HTR-8/SVneo (cell line): ENCODE data around the gene LMNB1.
"Not testable (repeated sequence)": the region's sequence is repeated elsewhere in the genome, so short reads cannot be mapped to it uniquely, and the experiment has no call there.

Experiments
- DNase-seq: peaks from one replicate; pipeline ENCODE4 v3.0.0; 2011; ENCODE audit warnings: low spot score, mixed read lengths; ENCODE audit not compliant: insufficient read length
- FAIRE-seq: peaks from 2 replicates; lab custom pipeline; 2011; peaks lifted over from hg19 to GRCh38; lab: Jason Lieb, UNC

LMNB1 gene, protein sequence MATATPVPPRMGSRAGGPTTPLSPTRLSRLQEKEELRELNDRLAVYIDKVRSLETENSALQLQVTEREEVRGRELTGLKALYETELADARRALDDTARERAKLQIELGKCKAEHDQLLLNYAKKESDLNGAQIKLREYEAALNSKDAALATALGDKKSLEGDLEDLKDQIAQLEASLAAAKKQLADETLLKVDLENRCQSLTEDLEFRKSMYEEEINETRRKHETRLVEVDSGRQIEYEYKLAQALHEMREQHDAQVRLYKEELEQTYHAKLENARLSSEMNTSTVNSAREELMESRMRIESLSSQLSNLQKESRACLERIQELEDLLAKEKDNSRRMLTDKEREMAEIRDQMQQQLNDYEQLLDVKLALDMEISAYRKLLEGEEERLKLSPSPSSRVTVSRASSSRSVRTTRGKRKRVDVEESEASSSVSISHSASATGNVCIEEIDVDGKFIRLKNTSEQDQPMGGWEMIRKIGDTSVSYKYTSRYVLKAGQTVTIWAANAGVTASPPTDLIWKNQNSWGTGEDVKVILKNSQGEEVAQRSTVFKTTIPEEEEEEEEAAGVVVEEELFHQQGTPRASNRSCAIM

DNA sequence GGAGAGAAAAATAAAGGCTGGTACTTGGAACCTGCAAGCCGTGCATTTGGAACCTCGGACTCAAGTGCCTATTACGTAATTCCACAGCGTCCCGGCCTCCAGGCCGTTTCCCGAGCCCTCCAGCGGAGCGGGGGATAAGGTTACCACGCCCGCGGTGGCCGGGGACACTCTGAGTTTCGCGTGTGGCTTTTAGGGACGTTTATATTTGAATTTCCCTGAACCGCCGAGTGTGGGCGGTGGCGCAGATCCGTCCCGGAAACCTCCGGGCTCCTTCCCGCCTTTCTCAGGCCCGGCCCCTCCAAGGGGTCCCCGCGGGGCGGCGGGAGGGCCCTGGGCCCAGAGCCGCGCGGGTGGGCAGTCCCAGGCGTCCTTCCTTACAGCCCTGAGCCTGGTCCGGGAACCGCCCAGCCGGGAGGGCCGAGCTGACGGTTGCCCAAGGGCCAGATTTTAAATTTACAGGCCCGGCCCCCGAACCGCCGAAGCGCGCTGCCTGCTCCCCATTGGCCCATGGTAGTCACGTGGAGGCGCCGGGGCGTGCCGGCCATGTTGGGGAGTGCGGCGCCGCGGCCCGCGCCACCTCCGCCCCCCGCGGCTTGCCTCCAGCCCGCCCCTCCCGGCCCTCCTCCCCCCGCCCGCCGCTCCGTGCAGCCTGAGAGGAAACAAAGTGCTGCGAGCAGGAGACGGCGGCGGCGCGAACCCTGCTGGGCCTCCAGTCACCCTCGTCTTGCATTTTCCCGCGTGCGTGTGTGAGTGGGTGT, at the start of gene LMNB1:
TSS of gene LMNB1 (plus strand) at position 638 of the 758 bp plus-strand sequence. CDS start 373 bp downstream, outside the sequence.
- DNase-seq (peak; percentile 88), FAIRE-seq (peak; percentile 69)

DNA sequence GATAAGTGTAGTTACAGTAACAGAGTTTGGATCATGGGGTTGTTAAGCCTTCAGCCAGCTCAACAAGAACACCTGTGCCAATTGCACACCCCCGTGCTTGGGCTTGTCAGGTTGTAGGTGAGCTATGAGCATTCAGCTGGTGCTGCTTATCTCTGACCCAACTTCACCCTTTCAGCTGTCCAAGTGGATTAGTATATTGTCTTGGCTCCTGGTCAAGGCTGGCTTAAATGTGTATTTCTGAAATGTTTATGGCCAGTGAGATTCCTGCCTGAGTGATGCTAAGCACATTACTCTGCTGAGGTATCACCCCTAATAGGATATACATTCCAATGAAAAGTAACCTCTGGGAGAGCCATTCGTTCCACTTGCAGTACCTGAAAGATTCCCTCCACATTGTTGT, 44.2 kb upstream of the LMNB1 start:
- FAIRE-seq: no peak

DNA sequence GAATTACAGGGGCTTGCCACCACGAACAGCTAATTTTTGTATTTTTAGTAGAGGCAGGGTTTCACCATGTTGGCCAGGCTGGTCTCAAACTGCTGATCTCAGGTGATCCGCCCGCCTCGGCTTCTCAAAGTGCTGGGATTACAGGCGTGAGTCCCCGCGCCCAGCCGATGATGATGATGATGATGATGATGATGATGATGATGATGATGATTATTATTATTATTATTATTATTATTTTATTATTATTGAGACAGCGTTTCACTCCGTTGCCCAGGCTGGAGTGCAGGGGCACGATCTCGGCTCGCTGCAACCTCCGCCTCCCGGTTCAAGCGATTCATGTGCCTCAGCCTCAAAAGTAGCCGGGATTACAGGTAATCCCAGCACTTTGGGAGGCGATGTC, 42.4 kb upstream of the LMNB1 start:
- FAIRE-seq, DNase-seq: not testable (repeated sequence)

More for the DNA sequence above, 44.2 kb upstream of the LMNB1 start:
- no peak for DNase-seq

DNA sequence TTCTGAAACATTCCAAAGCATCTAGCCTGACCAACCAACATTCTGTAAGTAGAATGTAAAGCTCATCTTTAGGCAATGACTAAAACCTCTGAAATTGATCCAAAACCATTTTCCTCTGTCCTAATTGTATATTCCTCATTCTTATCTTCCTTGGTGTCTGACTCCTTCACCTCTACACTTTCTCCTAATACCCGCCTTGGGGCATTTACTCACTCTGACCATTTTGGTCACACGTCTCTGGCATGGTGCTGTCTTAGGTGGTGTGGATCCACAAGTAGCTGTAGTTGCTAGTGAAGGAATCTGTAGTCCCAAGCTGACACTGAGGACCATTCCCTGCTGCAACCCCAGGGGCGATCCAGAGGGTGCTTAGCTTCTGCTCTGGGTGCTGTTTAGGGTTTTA, 40.8 kb upstream of the LMNB1 start:
- DNase-seq (no peak), FAIRE-seq (no peak)

DNA sequence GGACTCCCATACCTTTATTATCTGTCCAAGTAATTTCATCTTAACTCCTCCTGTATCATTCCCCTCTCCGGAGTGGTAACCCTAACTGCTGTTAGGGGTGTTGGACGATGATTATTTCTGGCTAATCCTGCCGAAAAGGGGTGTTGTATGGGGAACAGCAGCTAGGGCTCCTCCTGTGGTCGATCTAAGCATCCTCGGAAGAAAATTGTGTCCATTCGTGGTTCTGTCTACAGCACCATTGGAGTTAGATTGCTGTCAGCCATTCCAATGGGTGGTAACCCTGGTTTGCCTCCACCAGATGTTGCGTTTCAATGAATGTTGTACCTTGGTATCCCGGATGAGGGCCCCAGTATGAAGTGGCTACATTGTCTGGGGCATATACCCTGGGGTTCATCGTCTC, 35.6 kb upstream of the LMNB1 start:
- DNase-seq (no peak), FAIRE-seq (no peak)

DNA sequence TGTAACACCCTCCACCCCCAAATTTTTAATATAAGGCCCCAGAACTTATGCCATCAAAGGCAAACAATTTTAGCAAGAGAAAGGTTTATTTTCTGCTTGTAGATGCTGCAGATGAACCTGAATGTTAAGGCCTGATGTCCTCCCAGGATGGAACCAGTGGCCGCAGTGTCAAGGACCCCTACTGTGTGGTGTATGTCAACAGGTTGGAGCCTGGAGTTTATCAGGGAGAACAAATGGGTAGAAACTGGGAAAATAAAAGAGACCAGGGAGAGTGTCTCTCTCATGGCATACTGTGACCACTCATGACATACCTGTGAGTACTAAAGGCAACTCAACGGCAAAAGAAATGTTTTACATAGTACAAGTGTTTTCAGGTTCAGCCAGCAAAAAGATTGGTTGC, 34.5 kb upstream of the LMNB1 start:
- FAIRE-seq: no peak
- no peak for DNase-seq

DNA sequence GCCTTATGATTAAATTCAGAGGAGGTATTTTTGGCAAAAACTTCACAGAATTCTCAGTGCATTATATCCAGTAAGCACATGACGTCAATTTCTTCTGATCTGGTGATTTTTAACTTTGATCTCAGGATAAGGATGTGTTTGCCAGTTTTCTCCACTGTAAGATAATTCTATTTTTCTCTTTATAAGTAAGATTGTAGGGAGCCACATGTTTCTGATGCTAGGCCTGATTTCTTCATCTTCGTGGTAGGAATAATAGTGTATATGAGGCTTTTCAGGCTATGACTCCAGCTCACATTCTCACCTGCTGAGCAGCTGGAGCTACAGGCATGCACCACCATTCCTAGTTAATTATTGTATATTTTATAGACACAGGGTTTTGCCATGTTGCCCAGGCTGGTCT, 32.1 kb upstream of the LMNB1 start:
- FAIRE-seq: no peak
- DNase-seq: no peak

DNA sequence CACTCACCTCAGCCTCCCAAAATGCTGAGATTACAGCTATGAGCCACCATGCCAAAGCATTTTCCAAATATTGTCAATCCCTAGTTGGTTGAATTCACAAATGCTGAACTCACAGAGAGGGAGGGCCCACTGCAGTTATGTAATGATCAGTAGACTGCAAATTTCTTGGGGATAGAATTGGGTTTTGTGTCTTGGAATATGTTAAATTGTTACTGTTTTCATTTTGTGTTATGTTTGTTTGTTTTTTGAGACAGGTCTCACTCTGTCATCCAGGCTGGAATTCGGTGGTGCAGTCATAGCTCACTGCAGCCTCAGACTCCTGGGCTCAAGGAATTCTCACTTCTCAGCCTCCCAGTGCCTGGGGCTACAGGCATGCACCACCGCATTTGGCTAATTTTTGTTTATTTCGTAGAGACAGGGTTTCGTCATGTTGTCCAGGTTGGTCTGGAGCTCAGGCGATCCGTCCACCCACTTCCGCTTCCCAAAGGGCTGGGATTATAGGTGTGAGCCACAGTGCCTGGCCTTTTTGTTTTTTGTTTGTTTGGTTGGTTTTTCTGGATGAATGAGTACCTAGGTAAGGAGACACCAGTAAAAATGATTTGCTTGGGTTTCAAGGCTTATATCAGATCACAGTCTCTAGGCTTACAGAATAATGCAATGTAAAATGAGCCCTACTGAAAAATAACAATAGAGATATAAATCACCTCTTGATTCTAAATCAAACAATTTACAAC, 31.5 kb upstream of the LMNB1 start:
- FAIRE-seq (peak; percentile 42), DNase-seq (no peak)

DNA sequence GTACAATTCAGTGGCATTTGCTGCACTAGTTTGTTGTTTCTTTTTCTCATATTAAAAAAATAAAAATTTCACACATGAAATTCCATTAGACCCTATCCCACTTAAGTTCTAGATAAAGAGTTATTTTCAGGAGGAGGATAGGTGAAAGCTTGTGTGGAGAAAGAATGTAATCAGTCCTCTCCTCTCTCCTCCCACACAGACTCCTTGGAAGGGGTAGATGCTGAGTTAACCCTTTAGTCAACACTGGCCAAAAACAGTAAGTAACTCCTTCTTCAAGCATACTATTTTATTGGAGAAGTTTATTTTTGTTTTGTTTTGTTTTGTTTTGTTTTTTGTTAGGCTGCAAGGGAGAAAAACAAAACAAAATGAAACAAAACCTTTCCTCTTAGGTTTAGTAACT, 30.6 kb upstream of the LMNB1 start:
- no peak for DNase-seq

DNA sequence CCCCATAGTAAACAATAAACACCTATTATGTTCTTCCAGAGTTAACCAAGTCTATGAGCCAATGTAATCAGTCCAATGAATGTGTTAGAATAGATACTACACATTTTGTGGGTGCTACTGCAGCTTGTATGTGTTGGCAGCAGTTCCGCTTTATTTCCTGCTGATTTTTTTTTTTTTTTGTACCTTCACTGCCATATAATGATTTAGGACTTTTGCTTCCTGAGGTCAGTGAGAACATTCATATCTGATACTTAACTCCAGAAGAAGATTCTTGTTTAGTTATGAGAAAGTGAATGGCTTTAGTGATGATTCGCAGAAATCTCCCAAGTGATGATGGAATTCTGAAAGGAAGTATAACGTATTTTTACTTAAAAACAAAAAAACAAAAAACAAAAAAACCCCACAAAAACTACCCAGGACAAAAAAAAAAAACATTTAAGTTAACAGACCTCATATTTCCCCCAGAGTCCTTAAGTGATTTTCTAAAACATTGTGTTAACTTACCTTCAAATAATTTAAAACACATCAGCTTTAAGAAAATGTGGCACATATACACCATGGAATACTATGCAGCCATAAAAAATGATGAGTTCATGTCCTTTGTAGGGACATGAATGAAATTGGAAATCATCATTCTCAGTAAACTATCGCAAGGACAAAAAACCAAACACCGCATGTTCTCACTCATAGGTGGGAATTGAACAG, 24.7 kb upstream of the LMNB1 start:
- FAIRE-seq (no peak), DNase-seq (no peak)

More for the DNA sequence above, 30.6 kb upstream of the LMNB1 start:
- FAIRE-seq: no peak

DNA sequence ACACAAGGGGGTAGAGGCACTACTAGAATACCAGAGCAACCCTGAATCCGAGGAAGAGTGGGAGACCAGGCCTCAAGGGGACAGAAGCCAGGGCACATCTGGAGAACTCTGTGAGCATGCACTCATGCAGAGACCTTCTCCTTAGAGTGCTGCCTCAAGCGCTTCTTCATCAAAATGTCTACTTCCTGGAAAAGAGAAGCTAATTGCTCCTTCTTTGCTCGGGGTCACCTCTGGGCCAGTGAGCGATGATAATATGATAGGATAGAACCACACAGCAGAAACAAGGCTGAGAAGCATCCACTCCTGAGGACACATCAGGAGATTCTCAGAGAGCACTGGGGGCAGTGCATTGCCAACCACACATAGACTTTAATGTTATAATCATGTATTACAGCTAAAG, 23.7 kb upstream of the LMNB1 start:
- DNase-seq: no peak
- no peak for FAIRE-seq

DNA sequence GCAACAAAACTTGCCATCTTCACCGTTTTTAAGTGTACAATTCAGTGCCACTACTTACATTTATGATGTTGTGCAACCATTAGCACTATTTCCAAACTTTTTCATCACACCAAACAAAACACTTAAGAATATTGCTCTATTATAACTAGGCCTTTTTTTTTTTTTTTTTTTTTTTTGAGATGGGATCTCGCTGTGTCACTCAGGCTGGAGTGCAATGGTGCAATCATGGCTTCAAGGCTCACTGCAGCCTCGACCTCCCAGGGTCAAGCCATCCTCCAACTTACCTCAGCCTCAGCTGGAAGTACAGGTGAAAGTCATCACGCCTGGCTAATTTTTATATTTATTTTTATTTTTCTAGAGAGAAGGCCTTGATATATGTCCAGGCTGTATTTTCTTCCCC, 22.3 kb upstream of the LMNB1 start:
- FAIRE-seq (no peak), DNase-seq (no peak)

DNA sequence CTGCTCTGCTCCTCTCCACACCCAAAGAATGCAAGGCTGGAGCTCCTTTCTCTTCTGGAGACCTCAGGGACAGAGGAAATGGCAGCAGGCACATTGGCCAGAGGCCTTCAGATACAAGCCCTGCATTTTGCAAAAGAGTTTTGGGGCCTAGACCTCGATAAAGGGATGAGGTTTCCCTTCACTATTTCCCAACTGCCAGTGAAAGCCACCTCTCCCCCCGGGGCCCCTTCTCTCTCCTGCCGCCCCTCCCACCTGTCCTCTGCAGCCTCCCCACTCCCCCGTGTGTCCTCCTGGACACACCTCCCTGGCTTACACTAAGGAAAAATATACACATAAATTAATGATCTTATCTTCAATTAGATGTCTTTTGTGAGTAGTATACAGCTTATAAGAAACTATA, 21.3 kb upstream of the LMNB1 start:
- DNase-seq (no peak), FAIRE-seq (no peak)

DNA sequence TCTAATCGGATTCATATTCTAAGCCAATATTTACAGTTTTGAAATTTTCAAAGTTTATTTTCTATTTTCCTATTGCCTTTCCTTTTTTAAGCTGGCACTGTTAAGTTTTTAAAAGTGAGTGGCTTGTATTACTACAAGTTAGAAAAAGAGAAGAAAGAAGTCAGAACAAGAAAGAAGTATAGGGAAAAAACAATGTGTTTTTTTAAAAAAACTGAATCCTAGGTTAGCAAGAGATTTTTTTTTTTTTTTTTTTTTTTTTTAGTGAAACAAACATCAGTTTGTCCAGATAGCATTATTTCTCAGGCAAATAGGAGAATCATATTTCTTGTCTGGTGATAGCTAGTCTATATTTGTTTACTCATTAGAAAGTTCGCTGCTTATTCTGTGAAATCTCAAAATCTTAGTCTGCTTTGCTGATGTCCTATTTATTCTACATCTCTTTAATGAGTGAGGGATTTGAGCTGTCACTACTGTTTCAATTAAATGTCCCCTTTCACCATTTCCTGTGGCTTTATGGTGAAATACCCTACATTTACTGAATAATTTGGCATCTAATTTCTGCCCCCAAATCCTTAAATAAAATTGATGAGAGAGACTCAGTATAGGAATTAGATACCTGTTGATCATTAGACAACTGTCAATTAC, 19.1 kb upstream of the LMNB1 start:
- FAIRE-seq: no peak
- DNase-seq: no peak

DNA sequence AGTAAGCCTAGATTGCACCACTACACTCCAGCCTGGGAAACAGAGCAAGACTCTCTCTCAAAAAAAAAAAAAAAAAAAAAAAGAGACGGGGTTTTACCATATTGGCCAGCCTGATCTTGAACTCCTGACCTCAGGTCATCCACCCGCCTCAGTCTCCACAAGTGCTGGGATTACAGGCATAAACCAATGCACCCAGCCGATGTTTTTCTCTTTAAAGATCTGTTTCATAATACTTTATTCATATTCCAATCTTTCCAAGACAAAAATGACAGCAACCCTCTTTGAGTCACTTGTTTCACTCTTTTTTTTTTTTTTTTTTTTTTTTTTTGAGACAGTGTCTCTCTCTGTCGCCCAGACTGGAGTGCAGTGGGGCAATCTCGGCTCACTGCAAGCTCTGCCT, 13.6 kb upstream of the LMNB1 start:
- FAIRE-seq: no peak
- DNase-seq: no peak

DNA sequence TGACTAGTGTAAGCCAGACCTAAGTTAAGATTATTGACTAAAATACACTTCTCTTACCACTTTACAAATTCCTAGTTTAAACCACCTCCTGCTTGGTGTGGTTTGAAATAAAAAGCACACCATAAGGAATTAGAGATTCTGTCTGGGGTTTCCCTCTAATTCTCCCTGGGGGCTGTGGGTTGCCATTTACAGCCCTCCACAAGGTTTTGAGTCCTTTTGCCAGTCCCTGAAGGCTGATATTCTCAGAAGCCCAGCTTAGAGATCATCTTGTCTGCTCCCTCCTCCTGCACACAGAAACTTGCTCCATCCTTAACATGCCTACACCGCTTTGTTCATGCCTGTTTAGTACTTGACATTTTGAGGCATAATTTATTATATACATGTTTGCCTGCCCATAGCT, 7.2 kb upstream of the LMNB1 start:
- FAIRE-seq (no peak), DNase-seq (no peak)

DNA sequence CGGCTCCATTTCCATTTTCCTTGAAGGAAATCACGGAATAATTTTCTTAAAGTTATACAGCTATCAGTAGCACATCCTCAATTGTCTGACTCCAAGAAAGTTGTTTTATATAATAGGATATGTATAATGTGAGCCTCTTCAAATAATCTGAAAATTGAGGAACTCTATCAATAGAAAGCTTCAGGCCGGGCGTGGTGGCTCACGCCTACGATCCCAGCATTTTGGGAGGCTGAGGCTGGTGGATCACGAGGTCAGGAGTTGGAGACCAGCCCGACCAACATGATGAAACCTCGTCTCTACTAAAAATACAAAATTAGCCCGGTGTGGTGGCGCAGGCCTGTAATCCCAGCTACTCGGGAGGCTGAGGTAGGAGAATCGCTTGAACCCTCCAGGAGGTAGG, 3.4 kb upstream of the LMNB1 start:
- DNase-seq, FAIRE-seq: not testable (repeated sequence)

DNA sequence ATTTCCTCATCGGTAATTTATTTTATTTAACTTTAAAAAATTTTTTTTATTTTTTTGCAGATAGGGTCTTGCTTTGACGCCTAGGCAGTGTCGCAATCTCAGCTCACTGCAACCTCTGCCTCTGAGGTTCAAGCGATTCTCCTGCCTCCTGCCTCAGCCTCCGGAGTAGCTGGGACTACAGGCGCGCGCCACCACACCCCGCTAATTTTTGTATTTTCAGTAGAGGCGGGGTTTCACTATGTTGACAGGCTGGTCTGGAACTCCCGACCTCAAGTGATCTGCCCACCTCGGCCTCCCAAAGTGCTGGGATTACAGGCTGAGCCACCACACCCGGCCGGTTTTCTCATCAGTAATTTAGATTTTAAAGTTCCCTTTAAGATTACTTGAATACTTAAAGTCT, 2.3 kb upstream of the LMNB1 start:
- not testable (repeated sequence) for DNase-seq, FAIRE-seq

DNA sequence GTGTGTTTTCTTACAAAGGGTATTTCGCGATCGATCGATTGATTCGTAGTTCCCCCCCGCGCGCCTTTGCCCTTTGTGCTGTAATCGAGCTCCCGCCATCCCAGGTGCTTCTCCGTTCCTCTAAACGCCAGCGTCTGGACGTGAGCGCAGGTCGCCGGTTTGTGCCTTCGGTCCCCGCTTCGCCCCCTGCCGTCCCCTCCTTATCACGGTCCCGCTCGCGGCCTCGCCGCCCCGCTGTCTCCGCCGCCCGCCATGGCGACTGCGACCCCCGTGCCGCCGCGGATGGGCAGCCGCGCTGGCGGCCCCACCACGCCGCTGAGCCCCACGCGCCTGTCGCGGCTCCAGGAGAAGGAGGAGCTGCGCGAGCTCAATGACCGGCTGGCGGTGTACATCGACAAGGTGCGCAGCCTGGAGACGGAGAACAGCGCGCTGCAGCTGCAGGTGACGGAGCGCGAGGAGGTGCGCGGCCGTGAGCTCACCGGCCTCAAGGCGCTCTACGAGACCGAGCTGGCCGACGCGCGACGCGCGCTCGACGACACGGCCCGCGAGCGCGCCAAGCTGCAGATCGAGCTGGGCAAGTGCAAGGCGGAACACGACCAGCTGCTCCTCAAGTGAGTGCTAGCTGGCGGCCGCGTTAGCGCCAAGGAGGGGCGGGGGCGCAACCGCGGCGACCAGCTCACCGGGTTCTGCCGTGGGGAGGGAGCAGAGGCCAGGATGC, 480 bp downstream of the LMNB1 start:
- no peak for DNase-seq
- peak; percentile 36 for FAIRE-seq
